Middle frontal gyrus (tissue), 1 donor: ENCODE measurements around the gene ABHD10.
A peak's percentile ranks its signal among the peaks of the same experiment; 100 is the strongest.

Source experiments
- DNase-seq: peaks from one replicate; pipeline ENCODE4 v3.0.0-alpha.2; 2015; ENCODE audit warnings: low spot score; ENCODE audit errors: extremely low spot score

Gene ABHD10

GRCh38 chr3:112000367-112000771, 21.5 kb downstream of the ABHD10 start:
- no peak for DNase-seq

- DNase-seq, result no peak
Measured at GRCh38 chr3:112000966-112001365, 22.1 kb downstream of the ABHD10 start.

GRCh38 chr3:112001526-112001925, 22.7 kb downstream of the ABHD10 start:
- DNase-seq, result no peak

- no peak for DNase-seq
Measured at GRCh38 chr3:112002096-112002971, 23.5 kb downstream of the ABHD10 start.

GRCh38 chr3:112003321-112004080, 24.7 kb downstream of the ABHD10 start:
- no peak for DNase-seq

- DNase-seq, result no peak
Measured at GRCh38 chr3:112004187-112004586, 25.4 kb downstream of the ABHD10 start.

GRCh38 chr3:112004669-112005068, 25.8 kb downstream of the ABHD10 start:
- DNase-seq, result no peak

DNA sequence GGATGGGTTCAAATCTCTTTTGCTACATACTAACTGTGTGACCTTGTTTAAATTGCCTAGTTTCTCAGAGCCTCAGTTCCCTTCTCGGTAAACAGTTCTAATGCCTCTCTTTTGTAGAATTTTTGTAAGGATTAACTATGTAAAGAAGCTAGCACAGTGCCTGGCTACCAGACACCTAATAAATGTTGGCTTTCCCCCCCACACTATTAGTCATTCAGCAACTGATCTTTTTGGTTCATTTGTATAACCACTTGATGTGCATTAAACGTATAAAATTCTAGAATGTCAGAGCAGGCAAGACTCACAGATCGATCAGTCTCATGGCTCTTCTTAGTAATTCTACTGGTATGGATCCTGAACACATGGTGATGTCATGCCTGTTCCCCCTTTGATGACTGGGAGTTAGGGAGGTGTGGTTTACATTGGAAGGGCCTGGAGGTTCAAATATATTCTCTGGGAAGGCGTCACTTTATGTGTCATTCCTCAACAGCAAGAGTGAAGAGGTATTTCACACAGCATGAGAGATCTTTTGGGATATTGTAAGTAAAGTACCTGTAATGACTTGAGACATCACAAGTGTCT, 26.4 kb downstream of the ABHD10 start:
- no peak for DNase-seq

DNA sequence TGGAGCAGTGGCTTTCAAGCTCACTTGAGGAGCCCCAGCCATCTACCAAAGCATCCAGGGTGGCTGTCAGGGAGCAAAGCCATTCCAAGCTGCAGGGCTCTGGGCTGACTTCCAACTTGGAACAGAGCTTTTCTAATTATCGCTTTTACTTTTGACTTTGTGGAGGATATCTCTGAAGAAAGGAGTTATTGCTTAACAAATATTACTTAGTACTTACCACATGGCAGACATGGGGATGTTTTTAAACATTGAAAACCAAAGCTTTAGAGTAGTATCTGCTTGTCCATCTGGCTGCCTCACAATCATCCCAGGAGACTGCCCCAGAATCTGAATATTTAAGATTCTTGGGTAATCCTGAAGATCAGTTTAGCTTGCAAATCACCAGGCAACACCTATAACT, 28.8 kb downstream of the ABHD10 start:
- no peak for DNase-seq

DNA sequence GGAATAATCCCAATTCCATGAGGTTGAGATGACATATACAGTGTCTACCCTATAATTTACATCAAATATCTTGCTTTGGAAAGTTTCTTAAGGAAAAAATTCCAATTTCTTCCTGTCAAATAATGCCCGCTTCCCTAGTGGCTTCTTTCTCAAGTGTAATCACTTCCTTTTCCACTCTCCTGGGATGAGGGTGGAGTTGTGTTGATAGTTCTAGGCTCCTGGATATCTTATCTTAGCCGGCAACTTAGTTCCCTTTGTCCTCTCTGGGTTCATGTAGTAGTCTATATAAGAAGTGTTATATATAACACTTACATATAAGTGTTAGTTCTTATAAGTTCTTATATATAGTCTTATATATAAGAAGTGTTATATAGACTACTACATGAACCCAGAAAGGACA, 30.8 kb downstream of the ABHD10 start:
- no peak for DNase-seq

DNA sequence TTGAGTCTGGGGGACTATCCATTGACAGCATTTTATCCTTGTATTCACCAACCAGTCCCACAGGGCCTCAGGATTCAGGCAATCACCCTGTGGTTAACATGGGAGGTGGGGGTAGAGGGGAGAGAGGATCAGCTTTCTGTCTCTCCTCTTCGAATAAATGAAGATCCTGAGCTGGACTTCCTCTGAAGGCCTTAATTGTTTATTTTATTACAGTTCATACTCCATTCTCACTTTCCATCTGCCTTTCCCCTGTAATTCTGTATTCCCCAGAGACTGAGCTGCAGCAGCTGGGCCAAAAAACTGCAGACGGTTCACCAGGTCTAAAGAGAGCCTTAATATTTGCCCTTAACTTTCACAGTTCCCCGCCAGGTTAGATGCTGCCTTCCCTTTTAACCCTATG, 31.8 kb downstream of the ABHD10 start:
- DNase-seq, result no peak

GRCh38 chr3:112011376-112011940, 32.6 kb downstream of the ABHD10 start:
- no peak for DNase-seq

DNA sequence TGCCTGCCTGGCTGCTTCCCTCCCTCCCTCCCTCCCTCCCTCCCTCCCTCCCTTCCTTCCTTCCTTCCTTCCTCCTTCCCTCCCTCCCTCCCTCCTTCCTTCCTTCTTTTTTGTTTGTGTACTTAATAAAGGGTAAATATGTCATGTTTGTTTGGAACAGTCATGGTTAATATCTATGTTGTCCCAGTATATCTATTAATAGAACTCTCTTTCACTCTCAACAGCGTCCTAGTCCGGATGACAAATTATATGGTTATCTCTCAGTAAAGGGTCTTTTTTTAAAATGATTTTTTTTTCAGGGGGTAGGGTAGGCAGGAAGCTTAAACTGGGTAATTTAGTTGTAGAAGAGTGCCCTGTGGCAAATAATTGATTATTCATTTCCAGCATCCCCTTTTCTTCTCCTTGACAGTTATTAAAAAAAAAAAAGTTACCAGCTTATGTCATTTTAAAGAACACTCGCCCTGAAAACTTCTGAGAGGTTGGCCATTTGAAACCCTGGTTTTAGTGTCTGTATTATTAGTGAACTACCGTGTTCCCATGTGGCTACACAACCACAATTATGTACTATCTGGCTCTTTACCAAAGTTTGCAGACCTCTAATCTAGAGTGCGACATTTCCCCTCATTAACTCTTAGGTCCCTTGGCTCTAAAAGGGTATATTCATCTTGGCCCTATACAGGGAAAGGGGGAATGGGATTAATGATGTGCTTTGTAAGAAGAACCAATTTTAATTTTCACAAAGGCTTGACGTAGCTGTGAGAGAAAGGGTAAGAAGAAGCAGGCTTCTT, 33.6 kb downstream of the ABHD10 start:
- no peak for DNase-seq

GRCh38 chr3:112013058-112013783, 34.4 kb downstream of the ABHD10 start:
- peak; percentile 57 for DNase-seq

DNA sequence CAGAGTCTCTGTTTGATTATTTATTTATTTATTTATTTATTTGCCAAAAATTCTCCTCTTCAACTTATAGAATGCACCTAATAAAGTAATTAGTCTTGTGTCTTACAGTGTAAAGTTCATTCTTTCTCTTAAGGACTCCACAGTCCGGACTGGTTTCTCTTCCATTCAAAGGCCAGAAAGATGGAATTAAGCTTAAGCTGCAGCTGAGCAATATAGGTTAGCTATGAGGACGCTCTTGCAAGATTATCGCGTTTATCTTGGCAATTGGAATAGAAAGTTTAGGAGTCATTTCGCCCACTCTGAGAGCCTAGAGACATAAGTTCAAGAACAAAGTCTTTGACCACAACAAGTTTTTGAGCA, 34.9 kb downstream of the ABHD10 start:
- no peak for DNase-seq

GRCh38 chr3:112017091-112017490, 38.3 kb downstream of the ABHD10 start:
- DNase-seq, result no peak

GRCh38 chr3:112018712-112019111, 39.9 kb downstream of the ABHD10 start:
- no peak for DNase-seq

DNA sequence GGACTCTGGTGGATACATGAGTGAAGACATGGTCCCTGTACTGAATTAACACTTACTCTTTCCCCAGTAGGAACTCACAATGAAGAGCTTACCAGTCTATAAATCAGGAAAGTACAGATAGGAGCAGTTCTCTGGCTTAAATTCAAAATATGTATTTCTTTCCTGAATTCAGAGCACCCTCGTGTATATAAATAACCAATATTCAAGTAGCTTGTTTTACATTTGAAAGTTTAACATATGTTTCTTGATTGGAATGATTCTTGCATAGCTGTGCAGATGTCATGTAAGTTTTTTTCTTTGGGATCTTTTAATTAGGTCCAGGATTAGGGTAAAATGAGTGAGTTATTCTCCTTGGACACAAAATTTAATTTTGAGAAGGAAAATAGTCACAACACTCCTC, 40.9 kb downstream of the ABHD10 start:
- no peak for DNase-seq

GRCh38 chr3:112020674-112021085, 41.9 kb downstream of the ABHD10 start:
- no peak for DNase-seq

DNA sequence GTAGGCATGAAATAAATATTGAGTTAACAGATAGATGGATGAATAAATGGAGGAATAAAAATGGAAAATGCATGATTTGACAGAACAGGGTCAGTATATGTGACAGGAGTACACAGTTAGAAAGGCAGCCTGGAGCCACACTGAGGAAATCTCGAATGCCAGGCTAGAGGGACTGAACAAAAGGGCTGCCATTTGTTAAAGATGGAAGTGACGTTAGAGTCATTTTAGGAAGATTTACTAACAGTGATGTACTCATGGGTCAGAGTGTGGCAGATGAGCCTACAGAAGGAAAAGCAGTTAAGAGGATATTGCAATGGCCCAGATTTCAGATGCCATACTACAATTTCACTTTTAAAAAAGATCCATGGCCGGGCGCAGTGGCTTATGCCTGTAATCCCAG, 48.3 kb downstream of the ABHD10 start:
- no peak for DNase-seq

GRCh38 chr3:112027826-112028225, 49.0 kb downstream of the ABHD10 start:
- no peak for DNase-seq
